ENCODE measurements around the gene FAM228B. TPM values are rescaled to one million over a fixed set of nuclear protein-coding genes. Genes with fewer than 3 reads are reported as not detected.

The FAM228B gene
- total RNA-seq, 1 donor from 2014 or later: 3.2 TPM

DNA sequence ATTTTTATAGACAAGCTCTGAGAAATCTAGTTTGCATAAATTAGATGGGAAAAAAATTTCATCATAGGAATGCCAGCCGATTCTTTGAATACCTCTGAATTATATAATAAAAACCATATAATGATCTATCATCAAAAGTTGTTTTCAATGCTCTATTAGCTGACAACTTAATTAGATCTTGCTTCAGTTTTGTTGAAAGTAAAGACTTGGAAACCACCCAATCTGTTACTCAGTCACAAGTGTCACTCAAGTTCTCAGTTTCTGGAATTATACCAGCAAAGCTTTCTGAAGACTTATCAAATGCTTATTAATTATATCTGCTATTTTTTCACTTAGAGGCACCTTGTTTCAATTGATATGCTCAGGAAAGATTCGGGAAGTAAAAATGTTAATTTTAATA is 21.3 kb upstream of the FAM228B start:
- FAIRE-seq: no peak
- no peaks in the 10 kb centered on the region for H3K36me3 ChIP-seq (ENCODE audit: control insufficient read depth, insufficient read depth, low read length)
- H3K27me3 ChIP-seq (ENCODE audit: control insufficient read depth, insufficient read depth, low read length): no peaks in the 10 kb centered on the region
- no peak overlapping the region for H3K4me3 ChIP-seq (ENCODE audit: low read depth, low read length)
- TF ChIP-seq CTCF (IDR thresholded peaks at IDR 0.05; ENCODE audit: insufficient read depth, low read length, severe bottlenecking): no peak
- DNase-seq (ENCODE audit: low read depth): no peak

DNA sequence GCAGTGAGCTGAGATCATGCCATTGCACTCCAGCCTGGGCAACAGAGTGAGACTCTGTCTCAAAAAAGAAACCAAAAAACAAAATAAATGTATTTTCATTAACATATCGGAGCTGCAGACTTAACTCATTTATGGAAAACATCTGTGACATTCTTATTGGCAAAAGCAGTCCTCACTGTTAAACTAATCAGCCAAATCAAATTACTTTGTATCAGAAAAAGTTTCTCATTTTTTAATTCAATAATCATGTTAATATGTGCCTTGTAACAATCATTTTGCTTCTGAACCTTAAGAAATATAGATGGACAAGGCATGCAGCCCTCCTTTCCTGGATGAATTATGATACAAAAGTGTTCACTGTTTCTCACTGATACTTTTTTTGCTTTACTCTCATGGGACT is 20.6 kb upstream of the FAM228B start:
- TF ChIP-seq CTCF (IDR thresholded peaks at IDR 0.05; ENCODE audit: insufficient read depth, low read length, severe bottlenecking): no peak
- no peaks in the 10 kb centered on the region for H3K36me3 ChIP-seq (ENCODE audit: control insufficient read depth, insufficient read depth, low read length)
- no peak overlapping the region for H3K4me3 ChIP-seq (ENCODE audit: low read depth, low read length)
- no peaks in the 10 kb centered on the region for H3K27me3 ChIP-seq (ENCODE audit: control insufficient read depth, insufficient read depth, low read length)
- no peak for DNase-seq (ENCODE audit: low read depth)
- no peak for FAIRE-seq

- FAIRE-seq: no peak
- Histone ChIP-seq H3K36me3 (ENCODE audit: control insufficient read depth, insufficient read depth, low read length) (no peaks in the 10 kb centered on the region), H3K4me3 (ENCODE audit: low read depth, low read length) (no peak overlapping the region), H3K27me3 (ENCODE audit: control insufficient read depth, insufficient read depth, low read length) (no peaks in the 10 kb centered on the region)
- DNase-seq (ENCODE audit: low read depth): no peak
- no peak for TF ChIP-seq CTCF (IDR thresholded peaks at IDR 0.05; ENCODE audit: insufficient read depth, low read length, severe bottlenecking)
Observed at GRCh38 chr2:24104110-24104650, 19.1 kb upstream of the FAM228B start.

DNA sequence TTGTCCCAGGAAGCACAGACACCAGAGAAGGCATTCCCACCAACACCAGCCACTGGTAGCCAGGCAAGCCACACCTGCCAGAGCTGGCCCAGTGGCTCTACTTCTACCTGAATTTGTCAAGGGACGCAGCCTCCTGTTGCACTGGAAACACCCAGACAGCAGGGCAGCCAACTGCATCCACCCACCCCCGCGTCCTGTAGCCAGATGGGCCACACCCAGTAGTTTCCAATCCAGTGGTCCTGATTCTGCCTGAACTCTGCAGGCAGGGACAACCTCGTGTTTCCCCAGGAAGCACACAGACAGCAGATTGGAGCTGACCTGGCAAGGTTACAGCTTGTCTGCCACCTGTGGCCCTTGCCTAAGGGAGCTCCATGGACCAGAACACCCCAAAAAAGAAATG is 18.4 kb upstream of the FAM228B start:
- Histone ChIP-seq H3K4me3 (ENCODE audit: low read depth, low read length) (no peak overlapping the region), H3K36me3 (ENCODE audit: control insufficient read depth, insufficient read depth, low read length) (no peaks in the 10 kb centered on the region), H3K27me3 (ENCODE audit: control insufficient read depth, insufficient read depth, low read length) (no peaks in the 10 kb centered on the region)
- DNase-seq (ENCODE audit: low read depth) (no peak), FAIRE-seq (no peak)
- no peak for TF ChIP-seq CTCF (IDR thresholded peaks at IDR 0.05; ENCODE audit: insufficient read depth, low read length, severe bottlenecking)

DNA sequence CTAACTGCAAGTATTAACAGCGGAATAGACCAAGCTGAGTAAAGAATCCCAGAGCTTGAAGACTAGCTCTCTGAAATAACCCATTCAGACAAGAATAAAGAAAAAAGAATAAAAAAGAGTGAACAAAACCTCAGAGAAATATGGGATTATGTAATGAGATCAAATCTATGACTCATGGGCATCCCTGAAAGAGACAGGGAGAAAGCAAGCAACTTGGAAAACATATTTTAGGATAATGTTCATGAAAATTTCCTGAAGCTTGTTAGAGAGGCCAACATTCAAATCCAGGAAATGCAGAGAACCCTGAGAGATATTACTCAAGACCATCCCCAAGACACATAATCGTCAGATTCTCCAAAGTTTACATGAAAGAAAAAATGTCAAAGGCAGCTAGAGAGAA is 17.5 kb upstream of the FAM228B start:
- Histone ChIP-seq H3K36me3 (ENCODE audit: control insufficient read depth, insufficient read depth, low read length) (no peaks in the 10 kb centered on the region), H3K4me3 (ENCODE audit: low read depth, low read length) (no peak overlapping the region), H3K27me3 (ENCODE audit: control insufficient read depth, insufficient read depth, low read length) (no peaks in the 10 kb centered on the region)
- FAIRE-seq: no peak
- no peak for TF ChIP-seq CTCF (IDR thresholded peaks at IDR 0.05; ENCODE audit: insufficient read depth, low read length, severe bottlenecking)
- DNase-seq (ENCODE audit: low read depth): peak; percentile 50

GRCh38 chr2:24106786-24107185 is 16.5 kb upstream of the FAM228B start:
- Histone ChIP-seq H3K36me3 (ENCODE audit: control insufficient read depth, insufficient read depth, low read length) (no peaks in the 10 kb centered on the region), H3K27me3 (ENCODE audit: control insufficient read depth, insufficient read depth, low read length) (no peaks in the 10 kb centered on the region), H3K4me3 (ENCODE audit: low read depth, low read length) (no peak overlapping the region)
- DNase-seq (ENCODE audit: low read depth) (no peak), FAIRE-seq (no peak)
- no peak for TF ChIP-seq CTCF (IDR thresholded peaks at IDR 0.05; ENCODE audit: insufficient read depth, low read length, severe bottlenecking)
